Measurements from ENCODE around the gene KCMF1.

KCMF1 gene

GRCh38 chr2:85016446-85016845, 45.5 kb downstream of the KCMF1 start:
- Mint-ChIP-seq H3K27ac (no peak overlapping the region), H3K27me3 (ENCODE audit: low read depth) (no peaks in the 10 kb centered on the region), H3K4me1 (ENCODE audit: low read depth) (peaks cover 42% of the 10 kb centered on the region), H3K4me3 (no peak overlapping the region), H3K9me3 (no peaks in the 10 kb centered on the region), H3K36me3 (ENCODE audit: low read depth) (peaks cover 8% of the 10 kb centered on the region)

- Mint-ChIP-seq H3K9me3 (no peaks in the 10 kb centered on the region), H3K4me3 (no peak overlapping the region), H3K4me1 (ENCODE audit: low read depth) (peaks cover 35% of the 10 kb centered on the region), H3K36me3 (ENCODE audit: low read depth) (peaks cover 8% of the 10 kb centered on the region), H3K27ac (peak overlapping the region; percentile 57), H3K27me3 (ENCODE audit: low read depth) (no peaks in the 10 kb centered on the region)
Measured at GRCh38 chr2:85017411-85018048, 46.6 kb downstream of the KCMF1 start.

GRCh38 chr2:85018049-85018447, 47.1 kb downstream of the KCMF1 start:
- Mint-ChIP-seq H3K4me3 (no peak overlapping the region), H3K27me3 (ENCODE audit: low read depth) (no peaks in the 10 kb centered on the region), H3K4me1 (ENCODE audit: low read depth) (peaks cover 30% of the 10 kb centered on the region), H3K9me3 (no peaks in the 10 kb centered on the region), H3K27ac (peak overlapping the region; percentile 57), H3K36me3 (ENCODE audit: low read depth) (peaks cover 8% of the 10 kb centered on the region)

- Mint-ChIP-seq H3K4me3 (no peak overlapping the region), H3K27me3 (ENCODE audit: low read depth) (no peaks in the 10 kb centered on the region), H3K27ac (no peak overlapping the region)
Measured at GRCh38 chr2:85019121-85019520, 48.2 kb downstream of the KCMF1 start.

GRCh38 chr2:85022232-85022631, 51.3 kb downstream of the KCMF1 start:
- H3K27me3 Mint-ChIP-seq (ENCODE audit: low read depth), result no peaks in the 10 kb centered on the region
- H3K9me3 Mint-ChIP-seq, result no peaks in the 10 kb centered on the region
- H3K27ac Mint-ChIP-seq, result no peak overlapping the region
- H3K36me3 Mint-ChIP-seq (ENCODE audit: low read depth), result peaks cover 12% of the 10 kb centered on the region
- H3K4me3 Mint-ChIP-seq, result no peak overlapping the region
- H3K4me1 Mint-ChIP-seq (ENCODE audit: low read depth), result peaks cover 23% of the 10 kb centered on the region

More at GRCh38 chr2:85019121-85019520, 48.2 kb downstream of the KCMF1 start:
- H3K4me1 Mint-ChIP-seq (ENCODE audit: low read depth), result peaks cover 32% of the 10 kb centered on the region
- peaks cover 9% of the 10 kb centered on the region for H3K36me3 Mint-ChIP-seq (ENCODE audit: low read depth)
- H3K9me3 Mint-ChIP-seq, result no peaks in the 10 kb centered on the region

GRCh38 chr2:85024372-85025047, 53.5 kb downstream of the KCMF1 start:
- no peaks in the 10 kb centered on the region for H3K27me3 Mint-ChIP-seq (ENCODE audit: low read depth)
- H3K4me1 Mint-ChIP-seq (ENCODE audit: low read depth), result peaks cover 14% of the 10 kb centered on the region
- H3K27ac Mint-ChIP-seq, result no peak overlapping the region
- H3K9me3 Mint-ChIP-seq, result no peaks in the 10 kb centered on the region
- no peak overlapping the region for H3K4me3 Mint-ChIP-seq
- peaks cover 13% of the 10 kb centered on the region for H3K36me3 Mint-ChIP-seq (ENCODE audit: low read depth)

- Mint-ChIP-seq H3K36me3 (ENCODE audit: low read depth) (peaks cover 33% of the 10 kb centered on the region), H3K27ac (no peak overlapping the region), H3K4me1 (ENCODE audit: low read depth) (peaks cover 9% of the 10 kb centered on the region)
Measured at GRCh38 chr2:85032621-85033020, 61.7 kb downstream of the KCMF1 start.

GRCh38 chr2:85033388-85033787, 62.4 kb downstream of the KCMF1 start:
- no peak overlapping the region for H3K27ac Mint-ChIP-seq
- no peak overlapping the region for H3K4me3 Mint-ChIP-seq
- H3K4me1 Mint-ChIP-seq (ENCODE audit: low read depth), result peaks cover 8% of the 10 kb centered on the region
- H3K36me3 Mint-ChIP-seq (ENCODE audit: low read depth), result peaks cover 32% of the 10 kb centered on the region
- H3K9me3 Mint-ChIP-seq, result no peaks in the 10 kb centered on the region
- no peaks in the 10 kb centered on the region for H3K27me3 Mint-ChIP-seq (ENCODE audit: low read depth)

More at GRCh38 chr2:85032621-85033020, 61.7 kb downstream of the KCMF1 start:
- Mint-ChIP-seq H3K4me3 (no peak overlapping the region), H3K9me3 (no peaks in the 10 kb centered on the region), H3K27me3 (ENCODE audit: low read depth) (no peaks in the 10 kb centered on the region)

GRCh38 chr2:85034158-85034557, 63.2 kb downstream of the KCMF1 start:
- Mint-ChIP-seq H3K27me3 (ENCODE audit: low read depth) (no peaks in the 10 kb centered on the region), H3K4me1 (ENCODE audit: low read depth) (peaks cover 8% of the 10 kb centered on the region), H3K9me3 (no peaks in the 10 kb centered on the region), H3K27ac (no peak overlapping the region), H3K36me3 (ENCODE audit: low read depth) (peaks cover 35% of the 10 kb centered on the region), H3K4me3 (no peak overlapping the region)

- H3K27me3 Mint-ChIP-seq (ENCODE audit: low read depth), result no peaks in the 10 kb centered on the region
- H3K36me3 Mint-ChIP-seq (ENCODE audit: low read depth), result peaks cover 34% of the 10 kb centered on the region
- H3K4me3 Mint-ChIP-seq, result no peak overlapping the region
- H3K4me1 Mint-ChIP-seq (ENCODE audit: low read depth), result peaks cover 10% of the 10 kb centered on the region
- no peak overlapping the region for H3K27ac Mint-ChIP-seq
- no peaks in the 10 kb centered on the region for H3K9me3 Mint-ChIP-seq
Measured at GRCh38 chr2:85037622-85038021, 66.7 kb downstream of the KCMF1 start.

- H3K9me3 Mint-ChIP-seq, result no peaks in the 10 kb centered on the region
- H3K36me3 Mint-ChIP-seq (ENCODE audit: low read depth), result peaks cover 42% of the 10 kb centered on the region
- no peak overlapping the region for H3K27ac Mint-ChIP-seq
- peaks cover 5% of the 10 kb centered on the region for H3K4me1 Mint-ChIP-seq (ENCODE audit: low read depth)
- H3K4me3 Mint-ChIP-seq, result no peak overlapping the region
- H3K27me3 Mint-ChIP-seq (ENCODE audit: low read depth), result no peaks in the 10 kb centered on the region
Measured at GRCh38 chr2:85042330-85042729, 71.4 kb downstream of the KCMF1 start.

- Mint-ChIP-seq H3K4me1 (ENCODE audit: low read depth) (peaks cover 12% of the 10 kb centered on the region), H3K4me3 (no peak overlapping the region), H3K36me3 (ENCODE audit: low read depth) (peaks cover 34% of the 10 kb centered on the region), H3K9me3 (no peaks in the 10 kb centered on the region), H3K27ac (no peak overlapping the region), H3K27me3 (ENCODE audit: low read depth) (no peaks in the 10 kb centered on the region)
Measured at GRCh38 chr2:85048534-85048933, 77.6 kb downstream of the KCMF1 start.

GRCh38 chr2:85049236-85049635, 78.3 kb downstream of the KCMF1 start:
- Mint-ChIP-seq H3K36me3 (ENCODE audit: low read depth) (peaks cover 35% of the 10 kb centered on the region), H3K4me1 (ENCODE audit: low read depth) (peaks cover 17% of the 10 kb centered on the region), H3K9me3 (no peaks in the 10 kb centered on the region), H3K27me3 (ENCODE audit: low read depth) (no peaks in the 10 kb centered on the region), H3K4me3 (no peak overlapping the region), H3K27ac (no peak overlapping the region)

- H3K36me3 Mint-ChIP-seq (ENCODE audit: low read depth), result peaks cover 25% of the 10 kb centered on the region
- no peak overlapping the region for H3K4me3 Mint-ChIP-seq
- peaks cover 25% of the 10 kb centered on the region for H3K4me1 Mint-ChIP-seq (ENCODE audit: low read depth)
- no peaks in the 10 kb centered on the region for H3K27me3 Mint-ChIP-seq (ENCODE audit: low read depth)
- H3K27ac Mint-ChIP-seq, result no peak overlapping the region
- no peaks in the 10 kb centered on the region for H3K9me3 Mint-ChIP-seq
Measured at GRCh38 chr2:85053802-85054201, 82.8 kb downstream of the KCMF1 start.

GRCh38 chr2:85057226-85057962, 86.4 kb downstream of the KCMF1 start:
- Mint-ChIP-seq H3K27ac (no peak overlapping the region), H3K4me3 (no peak overlapping the region)

More at GRCh38 chr2:85057226-85057962, 86.4 kb downstream of the KCMF1 start:
- Mint-ChIP-seq H3K27me3 (ENCODE audit: low read depth) (no peaks in the 10 kb centered on the region), H3K9me3 (no peaks in the 10 kb centered on the region), H3K36me3 (ENCODE audit: low read depth) (peaks cover 15% of the 10 kb centered on the region), H3K4me1 (ENCODE audit: low read depth) (peaks cover 20% of the 10 kb centered on the region)
